ENCODE data around the gene ANKEF1.
"Not testable (repeated sequence)": the region's sequence is repeated elsewhere in the genome, so short reads cannot be mapped to it uniquely, and the experiment has no call there.

ANKEF1 gene

GRCh38 chr20:10020937-10021336, 13.8 kb upstream of the ANKEF1 start:
- no peaks in the 10 kb centered on the region for H3K9me3 ChIP-seq (ENCODE audit: control insufficient read depth, insufficient read depth, low read length)
- H3K4me3 ChIP-seq (ENCODE audit: low read length), result no peak overlapping the region
- no peaks in the 10 kb centered on the region for H3K9me2 ChIP-seq (replicated peaks; ENCODE audit: control insufficient read depth, low read length)
- peaks cover 8% of the 10 kb centered on the region; the same call in 1 of the 2 replicates for H3K27me3 ChIP-seq (ENCODE audit: control insufficient read depth, low read length)
- no peaks in the 10 kb centered on the region for H3K4me1 ChIP-seq (ENCODE audit: control insufficient read depth, low read length)
- no peak overlapping the region for H3K27ac ChIP-seq (ENCODE audit: low read depth, low read length)
- no peaks in the 10 kb centered on the region for H3F3A ChIP-seq (ENCODE audit: control insufficient read depth, insufficient read depth)
- no peaks in the 10 kb centered on the region for H4K20me1 ChIP-seq (ENCODE audit: control insufficient read depth, insufficient read depth, low read depth, low read length)
- TF ChIP-seq CTCF (IDR thresholded peaks at IDR 0.05; ENCODE audit: low read depth, low read length, poor library complexity, severe bottlenecking) (no peak), EZH2phosphoT487 (IDR thresholded peaks at IDR 0.05; ENCODE audit: borderline replicate concordance, low read length) (no peak)
- no peaks in the 10 kb centered on the region for H3K36me3 ChIP-seq (ENCODE audit: control insufficient read depth, low read length)
- H3K4me2 ChIP-seq (ENCODE audit: low read length), result no peak overlapping the region
- no peaks in the 10 kb centered on the region for H3K79me2 ChIP-seq (ENCODE audit: control insufficient read depth, low read length)

- TF ChIP-seq EZH2phosphoT487 (IDR thresholded peaks at IDR 0.05; ENCODE audit: borderline replicate concordance, low read length) (no peak), CTCF (IDR thresholded peaks at IDR 0.05; ENCODE audit: low read depth, low read length, poor library complexity, severe bottlenecking) (no peak)
- H3K9me2 ChIP-seq (replicated peaks; ENCODE audit: control insufficient read depth, low read length), result no peaks in the 10 kb centered on the region
- H3K27ac ChIP-seq (ENCODE audit: low read depth, low read length), result no peak overlapping the region
- no peaks in the 10 kb centered on the region for H4K20me1 ChIP-seq (ENCODE audit: control insufficient read depth, insufficient read depth, low read depth, low read length)
- no peaks in the 10 kb centered on the region for H3K9me3 ChIP-seq (ENCODE audit: control insufficient read depth, insufficient read depth, low read length)
- H3K4me2 ChIP-seq (ENCODE audit: low read length), result no peak overlapping the region
- no peaks in the 10 kb centered on the region for H3K79me2 ChIP-seq (ENCODE audit: control insufficient read depth, low read length)
- H3K4me1 ChIP-seq (ENCODE audit: control insufficient read depth, low read length), result no peaks in the 10 kb centered on the region
- H3K27me3 ChIP-seq (ENCODE audit: control insufficient read depth, low read length), result peaks cover 8% of the 10 kb centered on the region; the same call in 1 of the 2 replicates
- H3K36me3 ChIP-seq (ENCODE audit: control insufficient read depth, low read length), result no peaks in the 10 kb centered on the region
- H3F3A ChIP-seq (ENCODE audit: control insufficient read depth, insufficient read depth), result no peaks in the 10 kb centered on the region
- no peak overlapping the region for H3K4me3 ChIP-seq (ENCODE audit: low read length)
Observed at GRCh38 chr20:10022625-10023024, 12.2 kb upstream of the ANKEF1 start.

DNA sequence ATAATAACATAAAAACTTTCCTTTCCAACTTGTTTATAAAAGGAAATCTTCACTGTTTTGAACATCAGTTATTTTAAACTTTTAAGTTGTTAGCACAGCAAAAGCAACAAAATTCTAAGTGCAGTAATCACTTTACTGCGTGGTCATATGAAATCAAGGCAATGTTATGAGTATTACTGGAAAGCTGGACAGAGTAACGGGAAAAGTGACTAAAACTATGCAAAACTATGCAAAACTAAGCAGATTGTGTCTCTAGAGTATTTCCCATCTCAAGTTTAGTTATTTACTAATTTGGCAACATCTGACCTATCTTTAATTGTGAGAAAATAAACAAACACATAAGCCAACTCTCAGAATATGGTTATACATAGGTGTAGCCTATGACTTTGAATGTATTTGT, 10.9 kb upstream of the ANKEF1 start:
- Histone ChIP-seq H3F3A (ENCODE audit: control insufficient read depth, insufficient read depth) (no peaks in the 10 kb centered on the region), H3K27ac (ENCODE audit: low read depth, low read length) (no peak overlapping the region), H3K4me3 (ENCODE audit: low read length) (no peak overlapping the region), H3K4me2 (ENCODE audit: low read length) (no peak overlapping the region), H3K4me1 (ENCODE audit: control insufficient read depth, low read length) (no peaks in the 10 kb centered on the region), H3K36me3 (ENCODE audit: control insufficient read depth, low read length) (no peaks in the 10 kb centered on the region), H3K9me2 (replicated peaks; ENCODE audit: control insufficient read depth, low read length) (no peaks in the 10 kb centered on the region), H4K20me1 (ENCODE audit: control insufficient read depth, insufficient read depth, low read depth, low read length) (no peaks in the 10 kb centered on the region), H3K9me3 (ENCODE audit: control insufficient read depth, insufficient read depth, low read length) (no peaks in the 10 kb centered on the region), H3K27me3 (ENCODE audit: control insufficient read depth, low read length) (peaks cover 8% of the 10 kb centered on the region; the same call in 1 of the 2 replicates), H3K79me2 (ENCODE audit: control insufficient read depth, low read length) (no peaks in the 10 kb centered on the region)
- TF ChIP-seq EZH2phosphoT487 (IDR thresholded peaks at IDR 0.05; ENCODE audit: borderline replicate concordance, low read length) (no peak), CTCF (IDR thresholded peaks at IDR 0.05; ENCODE audit: low read depth, low read length, poor library complexity, severe bottlenecking) (no peak)

GRCh38 chr20:10031451-10032215, 3.2 kb upstream of the ANKEF1 start:
- not testable (repeated sequence) for H3K4me2 ChIP-seq (ENCODE audit: low read length); H3K79me2 ChIP-seq (ENCODE audit: control insufficient read depth, low read length); H3K27me3 ChIP-seq (ENCODE audit: control insufficient read depth, low read length); H3F3A ChIP-seq (ENCODE audit: control insufficient read depth, insufficient read depth); H3K4me3 ChIP-seq (ENCODE audit: low read length); H4K20me1 ChIP-seq (ENCODE audit: control insufficient read depth, insufficient read depth, low read depth, low read length); H3K27ac ChIP-seq (ENCODE audit: low read depth, low read length); H3K4me1 ChIP-seq (ENCODE audit: control insufficient read depth, low read length); H3K36me3 ChIP-seq (ENCODE audit: control insufficient read depth, low read length); H3K9me2 ChIP-seq (replicated peaks; ENCODE audit: control insufficient read depth, low read length); H3K9me3 ChIP-seq (ENCODE audit: control insufficient read depth, insufficient read depth, low read length)

GRCh38 chr20:10032269-10032668, 2.5 kb upstream of the ANKEF1 start:
- not testable (repeated sequence) for H4K20me1 ChIP-seq (ENCODE audit: control insufficient read depth, insufficient read depth, low read depth, low read length); H3F3A ChIP-seq (ENCODE audit: control insufficient read depth, insufficient read depth); H3K9me3 ChIP-seq (ENCODE audit: control insufficient read depth, insufficient read depth, low read length); H3K27me3 ChIP-seq (ENCODE audit: control insufficient read depth, low read length); H3K79me2 ChIP-seq (ENCODE audit: control insufficient read depth, low read length); H3K36me3 ChIP-seq (ENCODE audit: control insufficient read depth, low read length); H3K27ac ChIP-seq (ENCODE audit: low read depth, low read length); H3K4me3 ChIP-seq (ENCODE audit: low read length); H3K9me2 ChIP-seq (replicated peaks; ENCODE audit: control insufficient read depth, low read length); H3K4me1 ChIP-seq (ENCODE audit: control insufficient read depth, low read length); H3K4me2 ChIP-seq (ENCODE audit: low read length)
